Esophagus squamous epithelium (tissue), 4 donors: ENCODE data around the gene MAP7D3.

Source experiments
- POLR2A ChIP-seq, 4 donors: fragments of 450-650 bp; IDR thresholded peaks; one replicate each; pipeline ENCODE4 v1.6.1; 2017; ENCODE audit warnings: antibody characterized with exemption in 4 of 4, mild to moderate bottlenecking in 4 of 4, moderate library complexity in 3 of 4
- TF ChIP-seq, protein P1 (sequence below), 6 experiments: fragments of 450-650 bp in 4 of 6; fragments of 200-600 bp in 2 of 6; sonication (generic) in 2 of 6; IDR thresholded peaks; one replicate each; pipeline ENCODE4 v1.5.1; 2016 to 2019; ENCODE audit warnings: antibody characterized with exemption in 6 of 6, mild to moderate bottlenecking in 4 of 6, moderate library complexity in 4 of 6

DNA sequence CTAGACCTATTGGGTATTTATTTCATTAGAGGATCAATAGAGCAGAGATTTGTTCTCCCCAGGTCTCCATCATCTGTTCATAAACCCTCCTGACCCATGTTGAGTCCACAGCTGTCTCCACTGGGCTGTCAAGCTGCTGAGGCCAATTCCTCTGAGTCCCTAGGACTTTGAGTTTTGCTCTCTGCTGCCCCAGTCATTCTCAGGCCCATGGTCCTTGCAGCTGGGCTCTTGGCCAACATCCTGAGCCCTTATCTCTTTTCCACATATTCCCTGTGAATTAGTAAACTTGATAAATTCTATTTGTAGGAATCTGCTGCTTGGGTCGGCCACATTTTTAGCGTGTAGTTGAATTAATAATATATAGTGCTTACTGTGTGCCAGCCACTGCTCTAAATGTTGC lies 62.0 kb downstream of the MAP7D3 start:
- TF ChIP-seq, protein P1, sequence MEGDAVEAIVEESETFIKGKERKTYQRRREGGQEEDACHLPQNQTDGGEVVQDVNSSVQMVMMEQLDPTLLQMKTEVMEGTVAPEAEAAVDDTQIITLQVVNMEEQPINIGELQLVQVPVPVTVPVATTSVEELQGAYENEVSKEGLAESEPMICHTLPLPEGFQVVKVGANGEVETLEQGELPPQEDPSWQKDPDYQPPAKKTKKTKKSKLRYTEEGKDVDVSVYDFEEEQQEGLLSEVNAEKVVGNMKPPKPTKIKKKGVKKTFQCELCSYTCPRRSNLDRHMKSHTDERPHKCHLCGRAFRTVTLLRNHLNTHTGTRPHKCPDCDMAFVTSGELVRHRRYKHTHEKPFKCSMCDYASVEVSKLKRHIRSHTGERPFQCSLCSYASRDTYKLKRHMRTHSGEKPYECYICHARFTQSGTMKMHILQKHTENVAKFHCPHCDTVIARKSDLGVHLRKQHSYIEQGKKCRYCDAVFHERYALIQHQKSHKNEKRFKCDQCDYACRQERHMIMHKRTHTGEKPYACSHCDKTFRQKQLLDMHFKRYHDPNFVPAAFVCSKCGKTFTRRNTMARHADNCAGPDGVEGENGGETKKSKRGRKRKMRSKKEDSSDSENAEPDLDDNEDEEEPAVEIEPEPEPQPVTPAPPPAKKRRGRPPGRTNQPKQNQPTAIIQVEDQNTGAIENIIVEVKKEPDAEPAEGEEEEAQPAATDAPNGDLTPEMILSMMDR (IDR thresholded peaks at IDR 0.05) = no peak
- no peak for TF ChIP-seq POLR2A (IDR thresholded peaks at IDR 0.05)
